Ectodermal cell (in vitro differentiated cells): Measurements from ENCODE around the gene SERPINB3.
"Not testable (repeated sequence)": the region's sequence is repeated elsewhere in the genome, so short reads cannot be mapped to it uniquely, and the experiment has no call there.

Source experiments
- H3K27ac ChIP-seq: 2 replicates; pipeline ENCODE4 v1.7.0; 2013; ENCODE audit warnings: mild to moderate bottlenecking, low read depth, low read length; ENCODE audit not compliant: insufficient read depth, poor library complexity, severe bottlenecking
- H3K27me3 ChIP-seq: 2 replicates; pipeline ENCODE4 v1.7.0; 2013; ENCODE audit warnings: mild to moderate bottlenecking, low read length; ENCODE audit not compliant: insufficient read depth, control insufficient read depth, poor library complexity, severe bottlenecking
- H3K36me3 ChIP-seq: one replicate; pipeline ENCODE4 v1.7.0; 2013; ENCODE audit warnings: low read length; ENCODE audit not compliant: control insufficient read depth, insufficient read depth
- H3K4me1 ChIP-seq: one replicate; pipeline ENCODE4 v1.7.0; 2013; ENCODE audit warnings: low read length; ENCODE audit not compliant: control insufficient read depth, insufficient read depth
- H3K4me3 ChIP-seq: 2 replicates; pipeline ENCODE4 v1.7.0; 2013; ENCODE audit warnings: low read depth, low read length, control low read depth; ENCODE audit not compliant: insufficient read depth
- H3K9me3 ChIP-seq: 2 replicates; pipeline ENCODE4 v1.7.0; 2013; ENCODE audit warnings: mild to moderate bottlenecking, low read length, moderate library complexity; ENCODE audit not compliant: control insufficient read depth
- WGBS, 2 experiments: methylation state at CpG; one replicate each; pipeline ENCODE4 v1.1.7; 2013; ENCODE audit warnings: missing lambda C conversion rate in 2 of 2; 5-methylcytosine and 5-hydroxymethylcytosine counted together

SERPINB3 gene

GRCh38 chr18:63684718-63685117 is 23.0 kb upstream of the SERPINB3 start:
- Histone ChIP-seq H3K4me1 (peaks cover 6% of the 10 kb centered on the region), H3K27me3 (no peaks in the 10 kb centered on the region), H3K9me3 (no peaks in the 10 kb centered on the region), H3K4me3 (no peak overlapping the region), H3K27ac (no peak overlapping the region), H3K36me3 (no peaks in the 10 kb centered on the region)
- WGBS, 2 experiments: 94 to 97% methylated on average over 3 of the region's 3 CpGs

- Histone ChIP-seq H3K36me3 (no peaks in the 10 kb centered on the region), H3K9me3 (no peaks in the 10 kb centered on the region), H3K27me3 (no peaks in the 10 kb centered on the region), H3K4me1 (peaks cover 6% of the 10 kb centered on the region), H3K27ac (no peak overlapping the region), H3K4me3 (no peak overlapping the region)
- 82 to 84% methylated on average over 5 of the region's 5 CpGs for WGBS, 2 experiments
Measured at GRCh38 chr18:63683890-63684289, 22.2 kb upstream of the SERPINB3 start.

- WGBS, 2 experiments: 50 to 63% methylated on average over 2 of the region's 2 CpGs
- no peaks in the 10 kb centered on the region for H3K9me3 ChIP-seq
- H3K4me3 ChIP-seq: no peak overlapping the region
- no peaks in the 10 kb centered on the region for H3K27me3 ChIP-seq
- no peaks in the 10 kb centered on the region for H3K36me3 ChIP-seq
- no peak overlapping the region for H3K27ac ChIP-seq
- H3K4me1 ChIP-seq: peaks cover 6% of the 10 kb centered on the region
Measured at GRCh38 chr18:63683152-63683551, 21.5 kb upstream of the SERPINB3 start.

- WGBS, 2 experiments: 93 to 96% methylated on average over 2 of the region's 2 CpGs
- Histone ChIP-seq H3K27ac (no peak overlapping the region), H3K9me3 (no peaks in the 10 kb centered on the region), H3K4me1 (peaks cover 6% of the 10 kb centered on the region), H3K27me3 (no peaks in the 10 kb centered on the region), H3K36me3 (no peaks in the 10 kb centered on the region), H3K4me3 (no peak overlapping the region)
Measured at GRCh38 chr18:63681449-63682340, 20.0 kb upstream of the SERPINB3 start.

GRCh38 chr18:63679820-63680606 is 18.3 kb upstream of the SERPINB3 start:
- WGBS, 2 experiments: 88 to 90% methylated on average over 4 to 5 of the region's 5 CpGs

GRCh38 chr18:63677500-63678225 is 16.0 kb upstream of the SERPINB3 start:
- WGBS, 2 experiments: 82 to 85% methylated on average over 5 of the region's 5 CpGs

More at GRCh38 chr18:63679820-63680606, 18.3 kb upstream of the SERPINB3 start:
- Histone ChIP-seq H3K27ac (no peak overlapping the region), H3K36me3 (no peaks in the 10 kb centered on the region), H3K9me3 (no peaks in the 10 kb centered on the region), H3K27me3 (no peaks in the 10 kb centered on the region), H3K4me1 (peaks cover 6% of the 10 kb centered on the region), H3K4me3 (no peak overlapping the region)

GRCh38 chr18:63676526-63677323 is 15.0 kb upstream of the SERPINB3 start:
- H3K36me3 ChIP-seq: no peaks in the 10 kb centered on the region
- no peak overlapping the region for H3K27ac ChIP-seq
- H3K9me3 ChIP-seq: no peaks in the 10 kb centered on the region
- WGBS, 2 experiments: 31 to 52% methylated on average over 4 to 5 of the region's 5 CpGs
- H3K27me3 ChIP-seq: no peaks in the 10 kb centered on the region
- H3K4me3 ChIP-seq: no peak overlapping the region
- no peaks in the 10 kb centered on the region for H3K4me1 ChIP-seq

More at GRCh38 chr18:63677500-63678225, 16.0 kb upstream of the SERPINB3 start:
- H3K36me3 ChIP-seq: no peaks in the 10 kb centered on the region
- no peaks in the 10 kb centered on the region for H3K9me3 ChIP-seq
- no peaks in the 10 kb centered on the region for H3K4me1 ChIP-seq
- H3K4me3 ChIP-seq: no peak overlapping the region
- H3K27ac ChIP-seq: no peak overlapping the region
- H3K27me3 ChIP-seq: no peaks in the 10 kb centered on the region

- Histone ChIP-seq H3K36me3 (no peaks in the 10 kb centered on the region), H3K27me3 (no peaks in the 10 kb centered on the region), H3K27ac (no peak overlapping the region), H3K4me3 (no peak overlapping the region), H3K9me3 (no peaks in the 10 kb centered on the region), H3K4me1 (no peaks in the 10 kb centered on the region)
- WGBS, 2 experiments: 90 to 93% methylated on average over 1 of the region's 1 CpG
Measured at GRCh38 chr18:63664571-63664970, 2.9 kb upstream of the SERPINB3 start.

- 85 to 93% methylated on average over 3 to 4 of the region's 4 CpGs for WGBS, 2 experiments
- H3K4me1 ChIP-seq, H3K4me3 ChIP-seq, H3K9me3 ChIP-seq, H3K36me3 ChIP-seq, H3K27ac ChIP-seq, H3K27me3 ChIP-seq: not testable (repeated sequence)
Measured at GRCh38 chr18:63658920-63659319, 2.8 kb downstream of the SERPINB3 start.
